GM12878 (cell line): ENCODE data around the gene SCGB2B2. TPM values are rescaled to one million over a fixed set of nuclear protein-coding genes. Genes with fewer than 3 reads are reported as not detected.

ENCODE experiments used
- ATAC-seq: fragments of 200-7000 bp; cut with Tn5 transposase; 3 replicates; pipeline ENCODE4 v1.9.1; 2020; ENCODE audit warnings: mild to moderate bottlenecking, moderate library complexity
- BruUV-seq: library from RNA; stranded (reverse); fragments of 400-500 nt; replicated peaks from 2 replicates; lab custom pipeline; 2021; lab: Mats Ljungman, UMichigan
- CTCF ChIA-PET: fragments of 300-600 bp; sonication (Branson Sonifier 250); formaldehyde crosslinking; extraction: SDS; loops from one replicate; lab custom pipeline; 2021; ENCODE audit warnings: inconsistent platforms; lab: Yijun Ruan, JAX
- POLR2A ChIA-PET: fragments of 350-600 bp; formaldehyde crosslinking; extraction: SDS; loops from one replicate; lab custom pipeline; 2021; ENCODE audit warnings: inconsistent platforms; lab: Charles Lee
- RAD21 ChIA-PET: fragments of 300-600 bp; sonication (Branson Sonifier 250); formaldehyde crosslinking; loops from one replicate; lab custom pipeline; 2023; ENCODE audit warnings: antibody characterized with exemption; ENCODE audit not compliant: unreplicated experiment; lab: Charles Lee
- SMC1A ChIA-PET: fragments of 300-600 bp; sonication (Branson Sonifier 250); formaldehyde crosslinking; loops from one replicate; lab custom pipeline; 2023; ENCODE audit not compliant: unreplicated experiment, uncharacterized antibody; lab: Charles Lee
- DNase-seq: peaks from one replicate; pipeline ENCODE4 v3.0.0-alpha.2; 2011; ENCODE audit warnings: low read depth, low spot score
- FAIRE-seq: peaks from 3 replicates; lab custom pipeline; 2011; peaks lifted over from hg19 to GRCh38; lab: Jason Lieb, UNC
- H2AFZ ChIP-seq: 2 replicates; pipeline ENCODE4 v1.6.0; 2011; ENCODE audit warnings: low read depth, low read length, control low read depth; ENCODE audit not compliant: control insufficient read depth
- H3K27ac ChIP-seq: 2 replicates; pipeline ENCODE4 v1.5.1; 2011; ENCODE audit warnings: control low read depth; ENCODE audit not compliant: control insufficient read depth, insufficient read depth
- H3K27me3 ChIP-seq, 2 experiments: replicated peaks in 1 of 2; 2 replicates each; pipeline versions ENCODE4 v1.6.0 to v1.6.1; 2011; ENCODE audit warnings: low read length in 1 of 2; ENCODE audit not compliant: control insufficient read depth in 2 of 2, insufficient read depth in 2 of 2
- H3K36me3 ChIP-seq, 2 experiments: 2 replicates each; pipeline ENCODE4 v1.5.1; 2011; ENCODE audit warnings: low read length in 1 of 2; ENCODE audit not compliant: control insufficient read depth in 2 of 2, insufficient read depth in 2 of 2
- H3K4me1 ChIP-seq: 2 replicates; pipeline ENCODE4 v1.6.1; 2011; ENCODE audit warnings: mild to moderate bottlenecking, low read length, moderate library complexity, mixed read lengths; ENCODE audit not compliant: control insufficient read depth, insufficient read depth
- H3K4me2 ChIP-seq: 2 replicates; pipeline ENCODE4 v1.6.0; 2011; ENCODE audit warnings: control low read depth; ENCODE audit not compliant: control insufficient read depth, insufficient read depth
- H3K4me3 ChIP-seq: fragments of 200-600 bp; sonication (generic); 2 replicates; pipeline ENCODE4 v1.5.1; 2016
- H3K79me2 ChIP-seq: 2 replicates; pipeline ENCODE4 v1.6.0; 2011; ENCODE audit warnings: low read length; ENCODE audit not compliant: control insufficient read depth, insufficient read depth
- H3K9ac ChIP-seq: 2 replicates; pipeline ENCODE4 v1.8.0; 2011; ENCODE audit warnings: low read length, control low read depth, mixed read lengths; ENCODE audit not compliant: control insufficient read depth, insufficient read depth
- H3K9me3 ChIP-seq: replicated peaks from 3 replicates; pipeline ENCODE4 v1.5.1; 2011; ENCODE audit warnings: mild to moderate bottlenecking, low read length; ENCODE audit not compliant: control insufficient read depth, insufficient read depth
- H4K20me1 ChIP-seq: 2 replicates; pipeline ENCODE4 v1.6.0; 2011; ENCODE audit not compliant: control insufficient read depth, insufficient read depth
- CHD2 ChIP-seq: IDR thresholded peaks from 2 replicates; pipeline ENCODE4 v1.6.1; 2011; ENCODE audit warnings: low read depth, low read length, improper control_type of control experiment, borderline replicate concordance
- HDAC6 ChIP-seq: fragments of 200-600 bp; sonication (generic); IDR thresholded peaks from one replicate; pipeline ENCODE4 v1.8.0; 2017; ENCODE audit warnings: antibody characterized with exemption; ENCODE audit not compliant: unreplicated experiment
- IRF4 ChIP-seq: IDR thresholded peaks from 2 replicates; pipeline ENCODE4 v1.6.1; 2011; ENCODE audit warnings: low read depth, low read length
- KAT2A ChIP-seq: conservative IDR thresholded peaks from 2 replicates; pipeline ENCODE4 v1.6.1; 2011; ENCODE audit warnings: low read depth, low read length; ENCODE audit not compliant: control insufficient read depth
- NR2C1 ChIP-seq: fragments of 450-650 bp; IDR thresholded peaks from 2 replicates; pipeline ENCODE4 v1.6.1; 2017; ENCODE audit warnings: antibody characterized with exemption, mild to moderate bottlenecking, moderate library complexity
- RUNX3 ChIP-seq: IDR thresholded peaks from 2 replicates; pipeline ENCODE4 v1.6.1; 2012; ENCODE audit warnings: low read length, inconsistent platforms
- SMAD5 ChIP-seq: IDR thresholded peaks from 2 replicates; pipeline ENCODE4 v1.6.1; 2016; ENCODE audit warnings: antibody characterized with exemption, low read depth
- SMARCA5 ChIP-seq: fragments of 450-650 bp; IDR thresholded peaks from 2 replicates; pipeline ENCODE4 v1.6.1; 2017; ENCODE audit warnings: mild to moderate bottlenecking
- SUZ12 ChIP-seq: fragments of 200-600 bp; sonication (generic); IDR thresholded peaks from one replicate; pipeline ENCODE4 v1.6.1; 2018; ENCODE audit warnings: antibody characterized with exemption, mild to moderate bottlenecking; ENCODE audit not compliant: unreplicated experiment
- TCF3 ChIP-seq: IDR thresholded peaks from 2 replicates; pipeline ENCODE4 v1.6.1; 2012; ENCODE audit warnings: low read depth, mild to moderate bottlenecking, low read length, borderline replicate concordance; ENCODE audit not compliant: insufficient read depth
- ZBTB4 ChIP-seq: fragments of 450-650 bp; formaldehyde crosslinking; IDR thresholded peaks from 2 replicates; pipeline ENCODE4 v1.4.0; 2022; ENCODE audit warnings: mild to moderate bottlenecking, moderate library complexity
- WGBS: methylation state at CpG from one replicate; pipeline ENCODE4 v1.1.6; 2016; ENCODE audit warnings: low lambda C conversion rate; ENCODE audit not compliant: insufficient replicate concordance, insufficient coverage; ENCODE audit errors: missing lambda C conversion rate; 5-methylcytosine and 5-hydroxymethylcytosine counted together
- in situ Hi-C: fragments of 300-500 bp; cut with MboI; formaldehyde crosslinking; loops from 9 replicates; pipeline ENCODE4 v1.14.3; 2018; ENCODE audit warnings: mixed read lengths
- intact Hi-C: fragments of 100-400 bp; cut with micrococcal nuclease; formaldehyde crosslinking; loops from one replicate; pipeline ENCODE4 v1.14.2; 2022; ENCODE audit not compliant: unreplicated experiment
- polyA plus RNA-seq, 11 experiments: library from polyadenylated mRNA; depleted of rRNA in 4 of 11; unstranded in 6 of 11; stranded (reverse) in 5 of 11; fragments of >200 nt; fragmentation: Nextera tagmentation in 4 of 11; fragmentation: Illumina TruSeq in 1 of 11; extraction: Ambion mirVana in 4 of 11; extraction: Trizol in 1 of 11; gene quantifications; 1 replicate in 1 of 11; 2 replicates in 10 of 11; pipeline versions ENCODE4 v1.2.1 to v1.2.3, GENCODE V29; 2011 to 2016; ENCODE audit warnings: inconsistent platforms in 2 of 11, missing spikeins in 2 of 11, low read depth in 1 of 11
- small RNA-seq: library from RNA; depleted of rRNA; stranded (forward); fragments of <200 nt; gene quantifications from one replicate; pipeline ENCODE3, GENCODE V24; 2014
- total RNA-seq, 4 experiments: library from RNA; depleted of rRNA in 3 of 4; stranded (reverse); fragments of >200 nt in 3 of 4; fragmentation: Illumina TruSeq in 1 of 4; extraction: Trizol in 1 of 4; gene quantifications; 2 replicates each; pipeline versions ENCODE4 v1.2.1 to v1.2.3, GENCODE V29; 2013 to 2021

The SCGB2B2 gene
- total and polyA plus RNA-seq, 10 of the 15 experiments (the other 5 are each of a cell fraction or from before 2014, with no cell fraction given), result 0.06 to 0.35 (median 0.21) TPM; not detected in 6

- Histone ChIP-seq H4K20me1 (no peaks in the 10 kb centered on the region), H3K9ac (no peak overlapping the region), H3K27ac (no peak overlapping the region), H3K4me1 (no peaks in the 10 kb centered on the region), H3K79me2 (no peaks in the 10 kb centered on the region), H3K9me3 (peaks cover 4% of the 10 kb centered on the region; the same call in 1 of the 3 replicates), H3K4me2 (no peak overlapping the region), H3K36me3 (no peaks in the 10 kb centered on the region), H3K4me3 (no peak overlapping the region), H2AFZ (no peak overlapping the region), H3K27me3 (no peaks in the 10 kb centered on the region)
- SMC1A ChIA-PET, result no interaction called here
- no peak for TF ChIP-seq NR2C1
- TF ChIP-seq SUZ12, result no peak
- no peak for TF ChIP-seq TCF3
- TF ChIP-seq IRF4, result no peak
- TF ChIP-seq SMARCA5, result no peak
- no peak for TF ChIP-seq HDAC6
- no peak for TF ChIP-seq KAT2A
- TF ChIP-seq CHD2, result no peak
- TF ChIP-seq ZBTB4, result no peak
- no peak for TF ChIP-seq SMAD5
- no peak for TF ChIP-seq RUNX3
- BruUV-seq, result no TSS peak
- WGBS, result 9% methylated on average over 2 of the region's 2 CpGs
- POLR2A ChIA-PET, result no interaction called here
- DNase-seq (no peak), FAIRE-seq (no peak), ATAC-seq (no peak)
- RAD21 ChIA-PET, result no interaction called here
- intact Hi-C loops, result no loop called here
- in situ Hi-C loops, result no loop called here
- CTCF ChIA-PET, result no interaction called here
Observed at GRCh38 chr19:34633802-34634201, 43.2 kb downstream of the SCGB2B2 start.

Small RNA genes lying within 50 kb of the gene (small RNA-seq; reads per million reads assigned to genes)
- not detected for gene RF00611

Other genes starting within 250 kb of the SCGB2B2 start
- 80.0 and 103 TPM in 2 replicates for gene UBA2, start 248.8 kb downstream of the SCGB2B2 start, total RNA-seq (2014; rRNA removed)
- 129 and 137 TPM in 2 replicates for gene UBA2, start 248.8 kb downstream of the SCGB2B2 start, total RNA-seq (2014; rRNA removed; fragmentation: Illumina TruSeq; extraction: Trizol)
- 96.3 and 104 TPM in 2 replicates for gene UBA2, start 248.8 kb downstream of the SCGB2B2 start, total RNA-seq (2021)
- gene UBA2, start 248.8 kb downstream of the SCGB2B2 start, polyA plus RNA-seq (2011; rRNA removed), result 237 and 372 TPM in 2 replicates
- 117 and 145 TPM in 2 replicates for gene UBA2, start 248.8 kb downstream of the SCGB2B2 start, polyA plus RNA-seq (2014; fragmentation: Illumina TruSeq; extraction: Trizol)
- gene UBA2, start 248.8 kb downstream of the SCGB2B2 start, polyA plus RNA-seq (2014; fragmentation: Nextera tagmentation; extraction: Ambion mirVana), result 10 to 100 TPM; 50.6 to 54.2 TPM
- gene UBA2, start 248.8 kb downstream of the SCGB2B2 start, polyA plus RNA-seq (2014; rRNA removed), result 99.7 and 113 TPM in 2 replicates
- 100 to 1,000 TPM in 1 of 2 experiments, 10 to 100 TPM in 1; 98.5 to 122 TPM for gene UBA2, start 248.8 kb downstream of the SCGB2B2 start, polyA plus RNA-seq (2016; fragmentation: Nextera tagmentation; extraction: Ambion mirVana)
- gene WTIP, start 195.4 kb downstream of the SCGB2B2 start, total RNA-seq (2014; rRNA removed), result 0.16 and 0.45 TPM in 2 replicates
- gene WTIP, start 195.4 kb downstream of the SCGB2B2 start, total RNA-seq (2014; rRNA removed; fragmentation: Illumina TruSeq; extraction: Trizol), result 0.13 and 0.28 TPM in 2 replicates
- gene WTIP, start 195.4 kb downstream of the SCGB2B2 start, total RNA-seq (2021), result 0.32 and 0.59 TPM in 2 replicates
- 0.58 and 0.77 TPM in 2 replicates for gene WTIP, start 195.4 kb downstream of the SCGB2B2 start, polyA plus RNA-seq (2011; rRNA removed)
- 0.05 and 0.16 TPM in 2 replicates for gene WTIP, start 195.4 kb downstream of the SCGB2B2 start, polyA plus RNA-seq (2014; fragmentation: Illumina TruSeq; extraction: Trizol)
- not detected for gene WTIP, start 195.4 kb downstream of the SCGB2B2 start, polyA plus RNA-seq (2014; fragmentation: Nextera tagmentation; extraction: Ambion mirVana)
- 0.12 and 0.76 TPM in 2 replicates for gene WTIP, start 195.4 kb downstream of the SCGB2B2 start, polyA plus RNA-seq (2014; rRNA removed)
- gene WTIP, start 195.4 kb downstream of the SCGB2B2 start, polyA plus RNA-seq (2016; fragmentation: Nextera tagmentation; extraction: Ambion mirVana), result under 1 TPM; 0.06 to 0.17 TPM
- 17.8 and 18.0 TPM in 2 replicates for gene ZNF302, start 519 bp upstream of the SCGB2B2 start, total RNA-seq (2014; rRNA removed)
- 21.9 TPM in 2 replicates for gene ZNF302, start 519 bp upstream of the SCGB2B2 start, total RNA-seq (2014; rRNA removed; fragmentation: Illumina TruSeq; extraction: Trizol)
- gene ZNF302, start 519 bp upstream of the SCGB2B2 start, total RNA-seq (2021), result 16.0 and 17.1 TPM in 2 replicates
- 35.4 and 56.1 TPM in 2 replicates for gene ZNF302, start 519 bp upstream of the SCGB2B2 start, polyA plus RNA-seq (2011; rRNA removed)
- gene ZNF302, start 519 bp upstream of the SCGB2B2 start, polyA plus RNA-seq (2014; fragmentation: Illumina TruSeq; extraction: Trizol), result 21.2 and 27.4 TPM in 2 replicates
- 1 to 10 TPM; 8.4 to 8.6 TPM for gene ZNF302, start 519 bp upstream of the SCGB2B2 start, polyA plus RNA-seq (2014; fragmentation: Nextera tagmentation; extraction: Ambion mirVana)
- gene ZNF302, start 519 bp upstream of the SCGB2B2 start, polyA plus RNA-seq (2014; rRNA removed), result 15.8 and 18.2 TPM in 2 replicates
- gene ZNF302, start 519 bp upstream of the SCGB2B2 start, polyA plus RNA-seq (2016; fragmentation: Nextera tagmentation; extraction: Ambion mirVana), result 10 to 100 TPM; 22.8 to 23.7 TPM
- 8.4 and 9.6 TPM in 2 replicates for gene ZNF181, start 57.1 kb upstream of the SCGB2B2 start, total RNA-seq (2014; rRNA removed)
- gene ZNF181, start 57.1 kb upstream of the SCGB2B2 start, total RNA-seq (2014; rRNA removed; fragmentation: Illumina TruSeq; extraction: Trizol), result 6.8 and 7.1 TPM in 2 replicates
- gene ZNF181, start 57.1 kb upstream of the SCGB2B2 start, total RNA-seq (2021), result 5.4 and 5.7 TPM in 2 replicates
- gene ZNF181, start 57.1 kb upstream of the SCGB2B2 start, polyA plus RNA-seq (2011; rRNA removed), result 9.4 and 17.9 TPM in 2 replicates
- gene ZNF181, start 57.1 kb upstream of the SCGB2B2 start, polyA plus RNA-seq (2014; fragmentation: Illumina TruSeq; extraction: Trizol), result 8.8 and 10.9 TPM in 2 replicates
- 1 to 10 TPM; 2.1 to 2.7 TPM for gene ZNF181, start 57.1 kb upstream of the SCGB2B2 start, polyA plus RNA-seq (2014; fragmentation: Nextera tagmentation; extraction: Ambion mirVana)
- gene ZNF181, start 57.1 kb upstream of the SCGB2B2 start, polyA plus RNA-seq (2014; rRNA removed), result 4.8 and 7.7 TPM in 2 replicates
- gene ZNF181, start 57.1 kb upstream of the SCGB2B2 start, polyA plus RNA-seq (2016; fragmentation: Nextera tagmentation; extraction: Ambion mirVana), result 10 to 100 TPM in 1 of 2 experiments, 1 to 10 TPM in 1; 9.0 to 10.3 TPM
- 1.5 and 2.2 TPM in 2 replicates for gene ZNF599, start 96.1 kb upstream of the SCGB2B2 start, total RNA-seq (2014; rRNA removed)
- 1.0 and 1.2 TPM in 2 replicates for gene ZNF599, start 96.1 kb upstream of the SCGB2B2 start, total RNA-seq (2014; rRNA removed; fragmentation: Illumina TruSeq; extraction: Trizol)
- gene ZNF599, start 96.1 kb upstream of the SCGB2B2 start, total RNA-seq (2021), result 1.7 and 2.8 TPM in 2 replicates
- 3.6 and 4.8 TPM in 2 replicates for gene ZNF599, start 96.1 kb upstream of the SCGB2B2 start, polyA plus RNA-seq (2011; rRNA removed)
- gene ZNF599, start 96.1 kb upstream of the SCGB2B2 start, polyA plus RNA-seq (2014; fragmentation: Illumina TruSeq; extraction: Trizol), result 1.3 and 2.2 TPM in 2 replicates
- gene ZNF599, start 96.1 kb upstream of the SCGB2B2 start, polyA plus RNA-seq (2014; fragmentation: Nextera tagmentation; extraction: Ambion mirVana), result 1 to 10 TPM in 1 of 2 experiments, under 1 TPM in 1; 0.27 to 1.1 TPM
- 2.9 and 4.3 TPM in 2 replicates for gene ZNF599, start 96.1 kb upstream of the SCGB2B2 start, polyA plus RNA-seq (2014; rRNA removed)
- 1 to 10 TPM; 3.9 to 4.6 TPM for gene ZNF599, start 96.1 kb upstream of the SCGB2B2 start, polyA plus RNA-seq (2016; fragmentation: Nextera tagmentation; extraction: Ambion mirVana)
- gene ZNF30, start 249.7 kb upstream of the SCGB2B2 start, total RNA-seq (2014; rRNA removed), result 0.82 and 0.85 TPM in 2 replicates
- 1.2 and 1.5 TPM in 2 replicates for gene ZNF30, start 249.7 kb upstream of the SCGB2B2 start, total RNA-seq (2014; rRNA removed; fragmentation: Illumina TruSeq; extraction: Trizol)
- gene ZNF30, start 249.7 kb upstream of the SCGB2B2 start, total RNA-seq (2021), result 0.98 and 1.2 TPM in 2 replicates
- gene ZNF30, start 249.7 kb upstream of the SCGB2B2 start, polyA plus RNA-seq (2011; rRNA removed), result 2.3 and 3.1 TPM in 2 replicates
- 0.97 and 2.8 TPM in 2 replicates for gene ZNF30, start 249.7 kb upstream of the SCGB2B2 start, polyA plus RNA-seq (2014; fragmentation: Illumina TruSeq; extraction: Trizol)
- 1 to 10 TPM; 1.2 to 1.6 TPM for gene ZNF30, start 249.7 kb upstream of the SCGB2B2 start, polyA plus RNA-seq (2014; fragmentation: Nextera tagmentation; extraction: Ambion mirVana)
- 0.80 and 1.1 TPM in 2 replicates for gene ZNF30, start 249.7 kb upstream of the SCGB2B2 start, polyA plus RNA-seq (2014; rRNA removed)
- gene ZNF30, start 249.7 kb upstream of the SCGB2B2 start, polyA plus RNA-seq (2016; fragmentation: Nextera tagmentation; extraction: Ambion mirVana), result 1 to 10 TPM; 1.3 to 1.8 TPM